Measurements from ENCODE around the gene ZDHHC13.

DNA sequence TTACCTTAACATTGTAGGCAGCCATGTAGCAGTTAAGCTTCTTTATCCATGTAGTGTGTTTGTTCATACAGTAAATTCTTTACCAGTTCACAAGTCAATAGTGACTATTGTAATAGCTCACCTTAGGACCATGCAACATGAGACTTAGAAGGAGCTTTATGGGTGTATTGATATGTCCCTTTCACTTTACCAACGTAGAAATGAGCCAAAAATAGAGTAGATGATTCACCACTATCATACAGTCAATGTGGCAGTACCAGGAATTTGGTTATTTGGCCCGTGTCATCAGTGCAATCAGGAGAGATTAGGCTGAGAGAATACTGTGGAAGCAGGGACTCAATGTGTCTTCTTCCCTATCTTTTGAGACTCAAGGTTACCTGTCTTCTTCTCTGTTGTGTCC lies 4.7 kb downstream of the ZDHHC13 start:
- TF ChIP-seq, protein P1, sequence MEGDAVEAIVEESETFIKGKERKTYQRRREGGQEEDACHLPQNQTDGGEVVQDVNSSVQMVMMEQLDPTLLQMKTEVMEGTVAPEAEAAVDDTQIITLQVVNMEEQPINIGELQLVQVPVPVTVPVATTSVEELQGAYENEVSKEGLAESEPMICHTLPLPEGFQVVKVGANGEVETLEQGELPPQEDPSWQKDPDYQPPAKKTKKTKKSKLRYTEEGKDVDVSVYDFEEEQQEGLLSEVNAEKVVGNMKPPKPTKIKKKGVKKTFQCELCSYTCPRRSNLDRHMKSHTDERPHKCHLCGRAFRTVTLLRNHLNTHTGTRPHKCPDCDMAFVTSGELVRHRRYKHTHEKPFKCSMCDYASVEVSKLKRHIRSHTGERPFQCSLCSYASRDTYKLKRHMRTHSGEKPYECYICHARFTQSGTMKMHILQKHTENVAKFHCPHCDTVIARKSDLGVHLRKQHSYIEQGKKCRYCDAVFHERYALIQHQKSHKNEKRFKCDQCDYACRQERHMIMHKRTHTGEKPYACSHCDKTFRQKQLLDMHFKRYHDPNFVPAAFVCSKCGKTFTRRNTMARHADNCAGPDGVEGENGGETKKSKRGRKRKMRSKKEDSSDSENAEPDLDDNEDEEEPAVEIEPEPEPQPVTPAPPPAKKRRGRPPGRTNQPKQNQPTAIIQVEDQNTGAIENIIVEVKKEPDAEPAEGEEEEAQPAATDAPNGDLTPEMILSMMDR (IDR thresholded peaks at IDR 0.05), result no peak
- TF ChIP-seq POLR2A (IDR thresholded peaks at IDR 0.05), result no peak
